NB4 (cell line): ENCODE results near the gene CROCC.

Experiments
- CTCF ChIP-seq: IDR thresholded peaks from one replicate; pipeline ENCODE4 v1.5.1; 2012; ENCODE audit warnings: low read depth, low read length
- MAX ChIP-seq: IDR thresholded peaks from 2 replicates; pipeline ENCODE4 v1.6.1; 2011; ENCODE audit warnings: low read depth, low read length
- POLR2A ChIP-seq: IDR thresholded peaks from 2 replicates; pipeline ENCODE4 v1.6.1; 2011; ENCODE audit warnings: mild to moderate bottlenecking; ENCODE audit not compliant: insufficient read length; ENCODE audit errors: extremely low read depth

- TF ChIP-seq CTCF (no peak), POLR2A (no peak), MAX (no peak)
Measured at GRCh38 chr1:16922466-16922865, 735 bp downstream of the CROCC start.
